GM23338 (cell line): Measurements from ENCODE around the gene FER. TPM values are rescaled to one million over a fixed set of nuclear protein-coding genes. Genes with fewer than 3 reads are reported as not detected.
A peak's percentile ranks its signal among the peaks of the same experiment; 100 is the strongest.

ENCODE experiments used
- ATAC-seq: fragments of 200-7000 bp; cut with Tn5 transposase; 3 replicates; pipeline ENCODE4 v1.9.1; 2020
- DNase-seq: peaks from one replicate; pipeline ENCODE4 v3.0.0-alpha.2; 2015; ENCODE audit warnings: low spot score
- H2AFZ ChIP-seq: fragments of 200-600 bp; sonication (generic); 2 replicates; pipeline ENCODE4 v1.8.0; 2016; ENCODE audit warnings: antibody characterized with exemption, mild to moderate bottlenecking, moderate library complexity
- H3F3A ChIP-seq: fragments of 200-600 bp; sonication (generic); replicated peaks from 2 replicates; pipeline ENCODE4 v1.8.0; 2017; ENCODE audit warnings: antibody characterized with exemption, mixed run types, low read depth
- H3K27ac ChIP-seq: fragments of 200-600 bp; sonication (generic); 2 replicates; pipeline ENCODE4 v1.6.1; 2016; ENCODE audit warnings: low read depth
- H3K27me3 ChIP-seq: fragments of 200-600 bp; sonication (generic); 2 replicates; pipeline ENCODE4 v1.8.0; 2016; ENCODE audit warnings: mild to moderate bottlenecking, mixed run types, moderate library complexity; ENCODE audit not compliant: insufficient read depth
- H3K36me3 ChIP-seq: fragments of 200-600 bp; sonication (generic); 2 replicates; pipeline ENCODE4 v1.8.0; 2016; ENCODE audit warnings: mild to moderate bottlenecking; ENCODE audit not compliant: insufficient read depth
- H3K4me1 ChIP-seq: fragments of 200-600 bp; sonication (generic); 2 replicates; pipeline ENCODE4 v1.8.0; 2016; ENCODE audit warnings: mild to moderate bottlenecking, moderate library complexity; ENCODE audit not compliant: insufficient read depth
- H3K4me2 ChIP-seq: fragments of 200-600 bp; sonication (generic); 2 replicates; pipeline ENCODE4 v1.7.1; 2017; ENCODE audit warnings: mixed run types
- H3K4me3 ChIP-seq: fragments of 200-600 bp; sonication (generic); 2 replicates; pipeline ENCODE4 v1.6.1; 2016; ENCODE audit warnings: mixed run types
- H3K79me2 ChIP-seq: fragments of 200-600 bp; sonication (generic); replicated peaks from 2 replicates; pipeline ENCODE4 v1.8.0; 2017; ENCODE audit warnings: mild to moderate bottlenecking; ENCODE audit not compliant: insufficient read depth
- H3K9me2 ChIP-seq: fragments of 200-600 bp; sonication (generic); 2 replicates; pipeline ENCODE4 v1.8.0; 2017; ENCODE audit not compliant: insufficient read depth
- H4K20me1 ChIP-seq: fragments of 200-600 bp; sonication (generic); replicated peaks from 2 replicates; pipeline ENCODE4 v1.8.0; 2017; ENCODE audit warnings: mild to moderate bottlenecking; ENCODE audit not compliant: insufficient read depth
- H3K27ac Mint-ChIP-seq: 2 replicates; pipeline ENCODE4 v1.8.0; 2020; ENCODE audit warnings: inconsistent platforms, mild to moderate bottlenecking, moderate library complexity, mixed read lengths
- H3K27me3 Mint-ChIP-seq: 3 replicates; pipeline ENCODE4 v1.8.0; 2022; ENCODE audit warnings: low read depth, mild to moderate bottlenecking, moderate library complexity, mixed read lengths, inconsistent platforms; ENCODE audit not compliant: insufficient read depth, poor library complexity
- H3K36me3 Mint-ChIP-seq: 3 replicates; pipeline ENCODE4 v1.8.0; 2021; ENCODE audit warnings: low read depth, mild to moderate bottlenecking, inconsistent platforms, moderate library complexity, mixed read lengths
- H3K4me1 Mint-ChIP-seq: 3 replicates; pipeline ENCODE4 v1.8.0; 2020; ENCODE audit warnings: mild to moderate bottlenecking, inconsistent platforms, mixed read lengths
- H3K4me3 Mint-ChIP-seq: 3 replicates; pipeline ENCODE4 v1.8.0; 2021; ENCODE audit warnings: moderate library complexity, mild to moderate bottlenecking, inconsistent platforms, mixed read lengths
- H3K9me3 Mint-ChIP-seq: 3 replicates; pipeline ENCODE4 v1.8.0; 2020; ENCODE audit warnings: moderate library complexity, mild to moderate bottlenecking, inconsistent platforms, mixed read lengths
- CREB1 ChIP-seq: fragments of 250-450 bp; sonication (Bioruptor Pico); IDR thresholded peaks from 2 replicates; pipeline ENCODE4 v1.5.0; 2020; ENCODE audit warnings: low read depth, mild to moderate bottlenecking, moderate library complexity
- EZH2 ChIP-seq: fragments of 200-600 bp; sonication (generic); IDR thresholded peaks from one replicate; pipeline ENCODE4 v1.8.0; 2017; ENCODE audit warnings: antibody characterized with exemption, mild to moderate bottlenecking, low read depth; ENCODE audit not compliant: unreplicated experiment
- EZH2phosphoT487 ChIP-seq: fragments of 200-600 bp; sonication (generic); IDR thresholded peaks from one replicate; pipeline ENCODE4 v1.8.1; 2018; ENCODE audit warnings: antibody characterized with exemption; ENCODE audit not compliant: unreplicated experiment
- JUNB ChIP-seq: IDR thresholded peaks from one replicate; pipeline ENCODE4 v1.6.1; 2016; ENCODE audit warnings: antibody characterized with exemption; ENCODE audit not compliant: unreplicated experiment
- NANOG ChIP-seq: IDR thresholded peaks from 2 replicates; pipeline ENCODE4 v1.6.1; 2016; ENCODE audit warnings: antibody characterized with exemption, borderline replicate concordance
- REST ChIP-seq: IDR thresholded peaks from one replicate; pipeline ENCODE4 v1.6.1; 2018; ENCODE audit warnings: antibody characterized with exemption; ENCODE audit not compliant: unreplicated experiment
- STAT1 ChIP-seq: IDR thresholded peaks from one replicate; pipeline ENCODE4 v1.6.1; 2016; ENCODE audit warnings: antibody characterized with exemption; ENCODE audit not compliant: unreplicated experiment
- ZNF331 ChIP-seq: fragments of 250-450 bp; sonication (Bioruptor Pico); IDR thresholded peaks from 2 replicates; pipeline ENCODE4 v1.5.0; 2020; ENCODE audit warnings: low read depth, mild to moderate bottlenecking, moderate library complexity
- ZNF462 ChIP-seq: fragments of 250-450 bp; sonication (Bioruptor Pico); IDR thresholded peaks from 2 replicates; pipeline ENCODE4 v1.5.0; 2020; ENCODE audit warnings: mild to moderate bottlenecking, moderate library complexity
- polyA plus RNA-seq: library from polyadenylated mRNA; unstranded; fragments of >200 nt; fragmentation: Nextera tagmentation; extraction: Ambion mirVana; gene quantifications from 2 replicates; pipeline ENCODE4 v1.2.1, GENCODE V29; 2016
- total RNA-seq: library from RNA; depleted of rRNA; stranded (reverse); fragments of >200 nt; shearing (Covaris generic); gene quantifications from 2 replicates; pipeline ENCODE4 v1.2.3, GENCODE V29; 2014
- TF ChIP-seq, protein P1 (sequence below): IDR thresholded peaks from 2 replicates; pipeline ENCODE4 v1.6.1; 2016; ENCODE audit warnings: antibody characterized with exemption

FER gene
- total and polyA plus RNA-seq, 2 experiments from 2014 or later: 17.4 to 34.8 TPM

DNA sequence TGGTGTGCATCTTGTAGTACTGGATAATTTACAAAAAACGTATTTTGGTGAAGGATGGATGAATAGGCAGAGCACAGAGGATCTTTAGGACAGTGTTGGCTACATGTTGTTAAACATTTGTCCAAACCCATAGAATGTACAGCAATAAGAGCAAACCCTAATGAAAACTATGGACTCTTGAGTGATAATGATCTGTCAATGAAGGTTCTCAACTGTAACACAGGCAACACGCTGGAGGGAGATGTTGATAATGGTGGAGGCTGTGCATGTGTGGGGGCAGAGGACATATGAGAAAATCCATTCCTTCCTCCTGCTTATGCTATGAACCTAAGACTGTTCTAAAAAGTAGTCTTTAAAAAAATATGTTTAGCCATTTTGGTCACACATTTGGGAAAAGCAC lies 194.0 kb downstream of the FER start:
- no peak overlapping the region for H3K27ac ChIP-seq
- peaks cover 7% of the 10 kb centered on the region; the same call in 1 of the 2 replicates for H3K9me2 ChIP-seq
- TF ChIP-seq STAT1 (no peak), CREB1 (CRISPR knock-in tag) (no peak), NANOG (no peak), EZH2 (no peak)
- TF ChIP-seq, protein P1, sequence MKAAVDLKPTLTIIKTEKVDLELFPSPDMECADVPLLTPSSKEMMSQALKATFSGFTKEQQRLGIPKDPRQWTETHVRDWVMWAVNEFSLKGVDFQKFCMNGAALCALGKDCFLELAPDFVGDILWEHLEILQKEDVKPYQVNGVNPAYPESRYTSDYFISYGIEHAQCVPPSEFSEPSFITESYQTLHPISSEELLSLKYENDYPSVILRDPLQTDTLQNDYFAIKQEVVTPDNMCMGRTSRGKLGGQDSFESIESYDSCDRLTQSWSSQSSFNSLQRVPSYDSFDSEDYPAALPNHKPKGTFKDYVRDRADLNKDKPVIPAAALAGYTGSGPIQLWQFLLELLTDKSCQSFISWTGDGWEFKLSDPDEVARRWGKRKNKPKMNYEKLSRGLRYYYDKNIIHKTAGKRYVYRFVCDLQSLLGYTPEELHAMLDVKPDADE: no peak
- H3F3A ChIP-seq: no peaks in the 10 kb centered on the region
- peaks cover 24% of the 10 kb centered on the region for H3K4me1 ChIP-seq
- H3K4me1 Mint-ChIP-seq: peaks cover 20% of the 10 kb centered on the region
- H3K27ac Mint-ChIP-seq: no peak overlapping the region
- H4K20me1 ChIP-seq: no peaks in the 10 kb centered on the region
- no peaks in the 10 kb centered on the region for H3K9me3 Mint-ChIP-seq
- H3K27me3 Mint-ChIP-seq: no peaks in the 10 kb centered on the region
- no peaks in the 10 kb centered on the region for H3K36me3 ChIP-seq
- no peaks in the 10 kb centered on the region for H3K79me2 ChIP-seq
- no peak overlapping the region for H3K4me3 ChIP-seq
- no peaks in the 10 kb centered on the region for H3K27me3 ChIP-seq
- no peak for ATAC-seq
- no peak overlapping the region for H3K4me2 ChIP-seq
- H3K36me3 Mint-ChIP-seq: no peaks in the 10 kb centered on the region
- DNase-seq: no peak
- no peak overlapping the region for H2AFZ ChIP-seq
- H3K4me3 Mint-ChIP-seq: no peak overlapping the region

DNA sequence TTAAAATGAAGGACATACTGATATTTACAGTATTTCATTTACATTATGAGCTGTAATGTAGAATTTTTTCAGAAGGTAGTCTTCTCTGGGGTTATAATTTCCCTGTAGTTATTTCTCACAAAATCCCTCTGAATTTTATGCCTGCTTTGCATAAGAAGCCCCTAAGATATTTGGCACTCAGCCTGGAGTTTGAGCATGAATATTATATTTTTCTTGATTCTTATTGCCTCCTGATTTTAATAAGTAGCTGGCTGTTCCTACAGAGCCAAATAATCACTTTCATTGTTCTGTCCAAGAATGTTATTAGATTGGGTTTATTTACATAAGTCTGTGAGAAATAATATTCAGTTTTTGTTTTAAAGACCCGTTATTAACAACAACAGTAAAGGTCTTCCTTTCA lies 195.0 kb downstream of the FER start:
- H3K27ac Mint-ChIP-seq: peak overlapping the region; percentile 63; the same call in 1 of the 2 replicates
- no peaks in the 10 kb centered on the region for H3K27me3 Mint-ChIP-seq
- DNase-seq (no peak), ATAC-seq (no peak)
- no peak overlapping the region for H3K27ac ChIP-seq
- no peak overlapping the region for H3K4me2 ChIP-seq
- 0 out of 2 replicates have a peak, but pooled peaks cover 4% of the 10 kb centered on the region for H3K9me2 ChIP-seq
- H3K27me3 ChIP-seq: no peaks in the 10 kb centered on the region
- H4K20me1 ChIP-seq: no peaks in the 10 kb centered on the region
- H2AFZ ChIP-seq: no peak overlapping the region
- no peaks in the 10 kb centered on the region for H3K9me3 Mint-ChIP-seq
- no peaks in the 10 kb centered on the region for H3K79me2 ChIP-seq
- no peak overlapping the region for H3K4me3 ChIP-seq
- no peak overlapping the region for H3K4me3 Mint-ChIP-seq
- H3K36me3 ChIP-seq: no peaks in the 10 kb centered on the region
- peaks cover 29% of the 10 kb centered on the region for H3K4me1 Mint-ChIP-seq
- no peaks in the 10 kb centered on the region for H3K36me3 Mint-ChIP-seq
- no peaks in the 10 kb centered on the region for H3F3A ChIP-seq
- H3K4me1 ChIP-seq: peaks cover 34% of the 10 kb centered on the region
- TF ChIP-seq ZNF462 (no peak), REST (no peak), STAT1 (no peak), ZNF331 (CRISPR knock-in tag) (no peak), JUNB (no peak), NANOG (no peak), EZH2phosphoT487 (no peak)
- TF ChIP-seq, protein P1: no peak
